ENCODE measurements around the gene RGSL1. TPM values are rescaled to one million over a fixed set of nuclear protein-coding genes. Genes with fewer than 3 reads are reported as not detected.
"Not testable (repeated sequence)": the region's sequence is repeated elsewhere in the genome, so short reads cannot be mapped to it uniquely, and the experiment has no call there.

RGSL1 gene
- total RNA-seq, 1 donor from 2014 or later: not detected

- no peak overlapping the region for H3K4me3 Mint-ChIP-seq
- no peaks in the 10 kb centered on the region for H3K9me3 Mint-ChIP-seq
- no peak overlapping the region for H3K27ac Mint-ChIP-seq
- peaks cover 5% of the 10 kb centered on the region for H3K27me3 Mint-ChIP-seq (ENCODE audit: low read depth)
- DNase-seq (ENCODE audit: low spot score in 2 of 2, unreplicated experiment in 2 of 2): no peak
- TF ChIP-seq CTCF (IDR thresholded peaks at IDR 0.05; ENCODE audit: unreplicated experiment): peak; percentile 72
- H3K36me3 Mint-ChIP-seq: no peaks in the 10 kb centered on the region
- no peaks in the 10 kb centered on the region for H3K4me1 Mint-ChIP-seq
Measured at GRCh38 chr1:182446033-182446669, 3.8 kb upstream of the RGSL1 start.

GRCh38 chr1:182447124-182447523, 2.8 kb upstream of the RGSL1 start:
- not testable (repeated sequence) for H3K27ac Mint-ChIP-seq; H3K27me3 Mint-ChIP-seq (ENCODE audit: low read depth); H3K4me1 Mint-ChIP-seq; H3K36me3 Mint-ChIP-seq; DNase-seq (ENCODE audit: low spot score in 2 of 2, unreplicated experiment in 2 of 2); H3K9me3 Mint-ChIP-seq; H3K4me3 Mint-ChIP-seq

GRCh38 chr1:182447660-182448059, 2.3 kb upstream of the RGSL1 start:
- H3K36me3 Mint-ChIP-seq: no peaks in the 10 kb centered on the region
- H3K4me3 Mint-ChIP-seq: no peak overlapping the region
- no peaks in the 10 kb centered on the region for H3K9me3 Mint-ChIP-seq
- no peak for TF ChIP-seq CTCF (IDR thresholded peaks at IDR 0.05; ENCODE audit: unreplicated experiment)
- no peak for DNase-seq (ENCODE audit: low spot score in 2 of 2, unreplicated experiment in 2 of 2)
- peaks cover 2% of the 10 kb centered on the region for H3K27me3 Mint-ChIP-seq (ENCODE audit: low read depth)
- H3K27ac Mint-ChIP-seq: no peak overlapping the region
- no peaks in the 10 kb centered on the region for H3K4me1 Mint-ChIP-seq

GRCh38 chr1:182453631-182454030, 3.7 kb downstream of the RGSL1 start:
- no peaks in the 10 kb centered on the region for H3K4me1 Mint-ChIP-seq
- no peaks in the 10 kb centered on the region for H3K36me3 Mint-ChIP-seq
- no peak for DNase-seq (ENCODE audit: low spot score in 2 of 2, unreplicated experiment in 2 of 2)
- no peak overlapping the region for H3K4me3 Mint-ChIP-seq
- TF ChIP-seq CTCF (IDR thresholded peaks at IDR 0.05; ENCODE audit: unreplicated experiment): no peak
- H3K9me3 Mint-ChIP-seq: no peaks in the 10 kb centered on the region
- no peak overlapping the region for H3K27ac Mint-ChIP-seq
- H3K27me3 Mint-ChIP-seq (ENCODE audit: low read depth): peaks cover 8% of the 10 kb centered on the region

GRCh38 chr1:182457844-182458243, 7.9 kb downstream of the RGSL1 start:
- Mint-ChIP-seq H3K9me3 (peaks cover 20% of the 10 kb centered on the region), H3K4me3 (no peak overlapping the region), H3K36me3 (no peaks in the 10 kb centered on the region), H3K27ac (no peak overlapping the region), H3K27me3 (ENCODE audit: low read depth) (peaks cover 7% of the 10 kb centered on the region), H3K4me1 (no peaks in the 10 kb centered on the region)
- TF ChIP-seq CTCF (IDR thresholded peaks at IDR 0.05; ENCODE audit: unreplicated experiment): no peak
- DNase-seq (ENCODE audit: low spot score in 2 of 2, unreplicated experiment in 2 of 2): no peak

- no peak overlapping the region for H3K4me3 Mint-ChIP-seq
- H3K27ac Mint-ChIP-seq: no peak overlapping the region
- peaks cover 4% of the 10 kb centered on the region for H3K27me3 Mint-ChIP-seq (ENCODE audit: low read depth)
- DNase-seq (ENCODE audit: low spot score in 2 of 2, unreplicated experiment in 2 of 2): no peak
- no peaks in the 10 kb centered on the region for H3K36me3 Mint-ChIP-seq
- H3K9me3 Mint-ChIP-seq: peaks cover 29% of the 10 kb centered on the region
- H3K4me1 Mint-ChIP-seq: no peaks in the 10 kb centered on the region
- TF ChIP-seq CTCF (IDR thresholded peaks at IDR 0.05; ENCODE audit: unreplicated experiment): no peak
Measured at GRCh38 chr1:182459949-182460348, 10.0 kb downstream of the RGSL1 start.

Data from mesothelial cell of epicardium (in vitro differentiated cells).